AG10803 (cell line): ENCODE data around the gene CD6.

Experiments
- DNase-seq: peaks from one replicate; pipeline ENCODE4 v3.0.0; 2010; ENCODE audit warnings: low read depth
- H3K4me3 ChIP-seq: 2 replicates; pipeline ENCODE4 v1.5.1; 2011; ENCODE audit warnings: mild to moderate bottlenecking, low read length, control low read depth
- CTCF ChIP-seq: conservative IDR thresholded peaks from 2 replicates; pipeline ENCODE4 v1.5.1; 2011; ENCODE audit warnings: mild to moderate bottlenecking, low read length, control low read depth, inconsistent platforms

Gene CD6

GRCh38 chr11:61041755-61042518 lies 70.5 kb downstream of the CD6 start:
- TF ChIP-seq CTCF = no peak
- H3K4me3 ChIP-seq = no peak overlapping the region
- DNase-seq = no peak

GRCh38 chr11:61042537-61042936 lies 71.1 kb downstream of the CD6 start:
- no peak overlapping the region for H3K4me3 ChIP-seq
- no peak for TF ChIP-seq CTCF
- DNase-seq = no peak

GRCh38 chr11:61042961-61043540 lies 71.6 kb downstream of the CD6 start:
- H3K4me3 ChIP-seq = no peak overlapping the region
- TF ChIP-seq CTCF = no peak
- DNase-seq = no peak

GRCh38 chr11:61045271-61045670 lies 73.8 kb downstream of the CD6 start:
- TF ChIP-seq CTCF = no peak
- H3K4me3 ChIP-seq = no peak overlapping the region
- DNase-seq = no peak

GRCh38 chr11:61046833-61047232 lies 75.4 kb downstream of the CD6 start:
- no peak for DNase-seq
- no peak overlapping the region for H3K4me3 ChIP-seq
- no peak for TF ChIP-seq CTCF

- H3K4me3 ChIP-seq = no peak overlapping the region
- DNase-seq = no peak
- TF ChIP-seq CTCF = no peak
Observed at GRCh38 chr11:61048368-61049062, 77.0 kb downstream of the CD6 start.

- no peak for TF ChIP-seq CTCF
- H3K4me3 ChIP-seq = no peak overlapping the region
- DNase-seq = no peak
Observed at GRCh38 chr11:61049063-61049377, 77.5 kb downstream of the CD6 start.
